CD14-positive monocyte (primary cell): ENCODE results near the gene S100A4. TPM values are rescaled to one million over a fixed set of nuclear protein-coding genes. Genes with fewer than 3 reads are reported as not detected.
A peak's percentile ranks its signal among the peaks of the same experiment; 100 is the strongest.

ENCODE experiments used
- DNase-seq, 3 donors: peaks; one replicate each; pipeline ENCODE4 v3.0.0-alpha.2; 2011 to 2022
- H2AFZ ChIP-seq: 2 replicates; pipeline ENCODE4 v1.6.0; 2012; ENCODE audit warnings: mild to moderate bottlenecking, low read depth, low read length, inconsistent platforms; ENCODE audit not compliant: insufficient read depth, poor library complexity, severe bottlenecking
- H3K27ac ChIP-seq, 2 donors: 1 replicate in 1 of 2; 2 replicates in 1 of 2; pipeline ENCODE4 v1.5.1; 2012 to 2013; ENCODE audit warnings: low read length in 2 of 2, control low read depth in 1 of 2, inconsistent platforms in 1 of 2, low read depth in 1 of 2, mild to moderate bottlenecking in 1 of 2
- H3K27me3 ChIP-seq, 2 donors: one replicate each; pipeline versions ENCODE4 v1.6.0 to v1.6.1; 2011 to 2013; ENCODE audit warnings: low read length in 2 of 2; ENCODE audit not compliant: control insufficient read depth in 2 of 2, insufficient read depth in 2 of 2
- H3K36me3 ChIP-seq, 2 donors: replicated peaks in 1 of 2; 1 replicate in 1 of 2; 2 replicates in 1 of 2; pipeline versions ENCODE4 v1.5.1 to v1.6.1; 2012 to 2013; ENCODE audit warnings: low read length in 2 of 2, control low read depth in 1 of 2, inconsistent platforms in 1 of 2, mild to moderate bottlenecking in 1 of 2; ENCODE audit not compliant: insufficient read depth in 2 of 2, control insufficient read depth in 1 of 2
- H3K4me1 ChIP-seq, 2 donors: 1 replicate in 1 of 2; 2 replicates in 1 of 2; pipeline versions ENCODE4 v1.5.1 to v1.6.1; 2012 to 2013; ENCODE audit warnings: low read length in 2 of 2, control low read depth in 1 of 2, inconsistent platforms in 1 of 2, mild to moderate bottlenecking in 1 of 2, moderate library complexity in 1 of 2; ENCODE audit not compliant: insufficient read depth in 2 of 2, control insufficient read depth in 1 of 2
- H3K4me2 ChIP-seq: replicated peaks from 2 replicates; pipeline ENCODE3; 2012; ENCODE audit warnings: low read length, moderate library complexity, mild to moderate bottlenecking; ENCODE audit not compliant: poor library complexity, severe bottlenecking; ENCODE audit errors: extremely low read depth
- H3K4me3 ChIP-seq, 3 experiments: fragments of 200-600 bp in 1 of 3; sonication (generic) in 1 of 3; replicated peaks in 1 of 3; 1 replicate in 2 of 3; 2 replicates in 1 of 3; pipeline ENCODE4 v1.5.1; 2011 to 2013; ENCODE audit warnings: low read length in 3 of 3, mild to moderate bottlenecking in 3 of 3, control low read depth in 2 of 3, low read depth in 2 of 3, inconsistent platforms in 1 of 3, moderate library complexity in 1 of 3
- H3K79me2 ChIP-seq: 2 replicates; pipeline ENCODE4 v1.6.0; 2012; ENCODE audit warnings: mild to moderate bottlenecking, control low read depth, inconsistent platforms, low read length, moderate library complexity; ENCODE audit not compliant: insufficient read depth
- H3K9ac ChIP-seq: 2 replicates; pipeline ENCODE4 v1.6.0; 2017; ENCODE audit warnings: low read length, mild to moderate bottlenecking; ENCODE audit not compliant: insufficient read depth, poor library complexity, severe bottlenecking
- H3K9me3 ChIP-seq, 2 donors: replicated peaks in 1 of 2; 1 replicate in 1 of 2; 2 replicates in 1 of 2; pipeline versions ENCODE4 v1.5.1 to v1.6.1; 2012 to 2013; ENCODE audit warnings: low read length in 2 of 2, control low read depth in 1 of 2; ENCODE audit not compliant: control insufficient read depth in 1 of 2, insufficient read depth in 1 of 2
- H4K20me1 ChIP-seq: 2 replicates; pipeline ENCODE4 v1.6.0; 2012; ENCODE audit warnings: mild to moderate bottlenecking, low read length, control low read depth, moderate library complexity; ENCODE audit not compliant: insufficient read depth
- H3K27ac Mint-ChIP-seq, 7 donors: one replicate each; pipeline ENCODE4 v1.8.0; 2020; ENCODE audit warnings: mild to moderate bottlenecking in 7 of 7, mixed read lengths in 7 of 7, moderate library complexity in 6 of 7, inconsistent platforms in 2 of 7
- H3K27me3 Mint-ChIP-seq, 3 donors: one replicate each; pipeline ENCODE4 v1.8.0; 2021 to 2022; ENCODE audit warnings: low read depth in 3 of 3, mild to moderate bottlenecking in 3 of 3, mixed read lengths in 3 of 3, moderate library complexity in 3 of 3, inconsistent platforms in 1 of 3
- H3K36me3 Mint-ChIP-seq, 2 donors: one replicate each; pipeline ENCODE4 v1.8.0; 2020; ENCODE audit warnings: mixed read lengths in 2 of 2, inconsistent platforms in 1 of 2, mild to moderate bottlenecking in 1 of 2
- H3K4me1 Mint-ChIP-seq: one replicate; pipeline ENCODE4 v1.8.0; 2020; ENCODE audit warnings: mild to moderate bottlenecking, mixed read lengths
- H3K4me3 Mint-ChIP-seq, 2 donors: one replicate each; pipeline ENCODE4 v1.8.0; 2020; ENCODE audit warnings: mild to moderate bottlenecking in 2 of 2, mixed read lengths in 2 of 2, moderate library complexity in 1 of 2
- H3K9me3 Mint-ChIP-seq, 7 donors: one replicate each; pipeline ENCODE4 v1.8.0; 2020 to 2022; ENCODE audit warnings: mixed read lengths in 7 of 7, mild to moderate bottlenecking in 6 of 7, moderate library complexity in 6 of 7, inconsistent platforms in 2 of 7
- WGBS: methylation state at CpG from one replicate; pipeline ENCODE4 v1.1.5; 2013; ENCODE audit warnings: missing lambda C conversion rate; ENCODE audit not compliant: insufficient coverage; 5-methylcytosine and 5-hydroxymethylcytosine counted together
- intact Hi-C, 2 donors: fragments of 100-400 bp; cut with micrococcal nuclease; formaldehyde crosslinking; loops; one replicate each; pipeline versions ENCODE4 v1.15.0 to v1.15.1; 2023
- polyA plus RNA-seq, 3 donors: library from polyadenylated mRNA; depleted of rRNA in 1 of 3; unstranded in 2 of 3; stranded (reverse) in 1 of 3; fragments of 300-500 nt in 2 of 3; fragments of >200 nt in 1 of 3; fragmentation: Illumina TruSeq in 2 of 3; gene quantifications; 1 replicate in 2 of 3; 2 replicates in 1 of 3; pipeline ENCODE4 v1.2.3, GENCODE V29; 2012 to 2021
- TF ChIP-seq, protein P1 (sequence below): fragments of 200-600 bp; IDR thresholded peaks from one replicate; pipeline ENCODE4 v1.8.0; 2022; ENCODE audit warnings: antibody characterized with exemption, mild to moderate bottlenecking

Gene S100A4
- polyA plus RNA-seq, 3 donors = 4,538 to 7,344 (median 6,092) TPM

- intact Hi-C loops = loop anchor here (5.0 kb wide), 2 partner anchors 57 to 1522 kb away; no protein-coding TSS in a partner anchor
- Histone ChIP-seq H3K9ac (no peak overlapping the region), H3K27me3 (no peaks in the 10 kb centered on the region), H3K4me3 (no peak overlapping the region), H3K9me3 (no peaks in the 10 kb centered on the region), H2AFZ (no peak overlapping the region), H3K27ac (no peak overlapping the region), H4K20me1 (no peaks in the 10 kb centered on the region), H3K4me2 (no peak overlapping the region), H3K79me2 (peaks cover 13% of the 10 kb centered on the region), H3K4me1 (peaks cover 68% of the 10 kb centered on the region in 2 donors), H3K36me3 (no peaks in the 10 kb centered on the region)
- peak overlapping the region in 1 of 7 donors; percentile 21 for H3K27ac Mint-ChIP-seq
- DNase-seq = no peak
- H3K9me3 Mint-ChIP-seq = no peaks in the 10 kb centered on the region
- no peak overlapping the region for H3K4me3 Mint-ChIP-seq
- peaks cover 0 to 5% of the 10 kb centered on the region in 2 donors for H3K36me3 Mint-ChIP-seq
- TF ChIP-seq, protein P1, sequence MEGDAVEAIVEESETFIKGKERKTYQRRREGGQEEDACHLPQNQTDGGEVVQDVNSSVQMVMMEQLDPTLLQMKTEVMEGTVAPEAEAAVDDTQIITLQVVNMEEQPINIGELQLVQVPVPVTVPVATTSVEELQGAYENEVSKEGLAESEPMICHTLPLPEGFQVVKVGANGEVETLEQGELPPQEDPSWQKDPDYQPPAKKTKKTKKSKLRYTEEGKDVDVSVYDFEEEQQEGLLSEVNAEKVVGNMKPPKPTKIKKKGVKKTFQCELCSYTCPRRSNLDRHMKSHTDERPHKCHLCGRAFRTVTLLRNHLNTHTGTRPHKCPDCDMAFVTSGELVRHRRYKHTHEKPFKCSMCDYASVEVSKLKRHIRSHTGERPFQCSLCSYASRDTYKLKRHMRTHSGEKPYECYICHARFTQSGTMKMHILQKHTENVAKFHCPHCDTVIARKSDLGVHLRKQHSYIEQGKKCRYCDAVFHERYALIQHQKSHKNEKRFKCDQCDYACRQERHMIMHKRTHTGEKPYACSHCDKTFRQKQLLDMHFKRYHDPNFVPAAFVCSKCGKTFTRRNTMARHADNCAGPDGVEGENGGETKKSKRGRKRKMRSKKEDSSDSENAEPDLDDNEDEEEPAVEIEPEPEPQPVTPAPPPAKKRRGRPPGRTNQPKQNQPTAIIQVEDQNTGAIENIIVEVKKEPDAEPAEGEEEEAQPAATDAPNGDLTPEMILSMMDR = no peak
- H3K27me3 Mint-ChIP-seq = peaks cover 0 to 8% (median 2%) of the 10 kb centered on the region in 3 donors
- H3K4me1 Mint-ChIP-seq = peaks cover 66% of the 10 kb centered on the region
- 92% methylated on average over 4 of the region's 8 CpGs for WGBS
These were observed 23.9 kb upstream of the S100A4 start for GRCh38 chr1:153569465-153569864.

GRCh38 chr1:153568367-153569099 lies 22.9 kb upstream of the S100A4 start:
- intact Hi-C loops = loop anchor here (1.0 to 5.0 kb wide), 4 partner anchors 35 to 1521 kb away; no protein-coding TSS in a partner anchor
- Histone ChIP-seq H3K4me2 (peak overlapping the region; percentile 59), H3K79me2 (peaks cover 13% of the 10 kb centered on the region), H3K4me3 (peak overlapping the region in 1 of 3 experiments; percentile 52), H3K4me1 (peaks cover 73% of the 10 kb centered on the region in 2 donors), H2AFZ (peak overlapping the region; percentile 74), H3K9ac (peak overlapping the region; percentile 24), H3K27me3 (no peaks in the 10 kb centered on the region), H3K36me3 (no peaks in the 10 kb centered on the region), H3K27ac (peak overlapping the region in 1 of 2 donors; percentile 97), H4K20me1 (no peaks in the 10 kb centered on the region), H3K9me3 (no peaks in the 10 kb centered on the region)
- H3K9me3 Mint-ChIP-seq = no peaks in the 10 kb centered on the region
- TF ChIP-seq, protein P1 = peak; percentile 98
- H3K4me3 Mint-ChIP-seq = peak overlapping the region; percentile 79 to 86
- H3K27me3 Mint-ChIP-seq = peaks cover 0 to 8% (median 2%) of the 10 kb centered on the region in 3 donors
- H3K27ac Mint-ChIP-seq = peak overlapping the region; percentile 23 to 100 (median 94)
- WGBS = 16% methylated on average over 20 of the region's 25 CpGs
- DNase-seq = peak; percentile 80 to 85 (median 83)
- peaks cover 69% of the 10 kb centered on the region for H3K4me1 Mint-ChIP-seq
- H3K36me3 Mint-ChIP-seq = peaks cover 0 to 5% of the 10 kb centered on the region in 2 donors
